Peyer's patch (tissue), 4 donors: ENCODE data around the gene RTP2.

ENCODE experiments used
- POLR2A ChIP-seq, 2 donors: fragments of 450-650 bp; IDR thresholded peaks; one replicate each; pipeline ENCODE4 v1.5.1; 2017; ENCODE audit warnings: antibody characterized with exemption in 2 of 2, mild to moderate bottlenecking in 2 of 2, moderate library complexity in 2 of 2
- TF ChIP-seq, protein P1 (sequence below), 6 experiments: fragments of 450-650 bp in 4 of 6; fragments of 200-600 bp in 2 of 6; sonication (generic) in 1 of 6; IDR thresholded peaks; one replicate each; pipeline ENCODE4 v1.5.1; 2017 to 2019; ENCODE audit warnings: antibody characterized with exemption in 6 of 6, mild to moderate bottlenecking in 3 of 6, moderate library complexity in 1 of 6

GRCh38 chr3:187726564-187726963 lies 24.2 kb upstream of the RTP2 start:
- TF ChIP-seq, protein P1, sequence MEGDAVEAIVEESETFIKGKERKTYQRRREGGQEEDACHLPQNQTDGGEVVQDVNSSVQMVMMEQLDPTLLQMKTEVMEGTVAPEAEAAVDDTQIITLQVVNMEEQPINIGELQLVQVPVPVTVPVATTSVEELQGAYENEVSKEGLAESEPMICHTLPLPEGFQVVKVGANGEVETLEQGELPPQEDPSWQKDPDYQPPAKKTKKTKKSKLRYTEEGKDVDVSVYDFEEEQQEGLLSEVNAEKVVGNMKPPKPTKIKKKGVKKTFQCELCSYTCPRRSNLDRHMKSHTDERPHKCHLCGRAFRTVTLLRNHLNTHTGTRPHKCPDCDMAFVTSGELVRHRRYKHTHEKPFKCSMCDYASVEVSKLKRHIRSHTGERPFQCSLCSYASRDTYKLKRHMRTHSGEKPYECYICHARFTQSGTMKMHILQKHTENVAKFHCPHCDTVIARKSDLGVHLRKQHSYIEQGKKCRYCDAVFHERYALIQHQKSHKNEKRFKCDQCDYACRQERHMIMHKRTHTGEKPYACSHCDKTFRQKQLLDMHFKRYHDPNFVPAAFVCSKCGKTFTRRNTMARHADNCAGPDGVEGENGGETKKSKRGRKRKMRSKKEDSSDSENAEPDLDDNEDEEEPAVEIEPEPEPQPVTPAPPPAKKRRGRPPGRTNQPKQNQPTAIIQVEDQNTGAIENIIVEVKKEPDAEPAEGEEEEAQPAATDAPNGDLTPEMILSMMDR (IDR thresholded peaks at IDR 0.05), result no peak
- TF ChIP-seq POLR2A (IDR thresholded peaks at IDR 0.05), result no peak
